Central memory CD8-positive, alpha-beta T cell (primary cell): Measurements from ENCODE around the gene HTR2B.

Source experiments
- ATAC-seq: fragments of 150-1000 bp; cut with Tn5 transposase; replicated peaks from 2 replicates; pipeline ENCODE4 v1.10.0; 2022; ENCODE audit warnings: mild to moderate bottlenecking, moderate FRiP score, moderate number of reproducible peaks; ENCODE audit not compliant: poor library complexity, severe bottlenecking; ENCODE audit errors: extremely low read depth
- DNase-seq, 2 donors: peaks; one replicate each; pipeline ENCODE4 v3.0.0; 2021; ENCODE audit warnings: low spot score in 2 of 2
- H3K27ac Mint-ChIP-seq: one replicate; pipeline ENCODE4 v1.8.0; 2022; ENCODE audit warnings: low read depth, mild to moderate bottlenecking, moderate library complexity, mixed read lengths
- H3K27me3 Mint-ChIP-seq: one replicate; pipeline ENCODE4 v1.8.0; 2022; ENCODE audit warnings: mixed read lengths
- H3K36me3 Mint-ChIP-seq: one replicate; pipeline ENCODE4 v1.8.0; 2022; ENCODE audit warnings: mild to moderate bottlenecking, moderate library complexity, mixed read lengths; ENCODE audit not compliant: insufficient read depth
- H3K4me1 Mint-ChIP-seq: one replicate; pipeline ENCODE4 v1.8.0; 2022; ENCODE audit warnings: mixed read lengths
- H3K4me3 Mint-ChIP-seq: one replicate; pipeline ENCODE4 v1.8.0; 2022; ENCODE audit warnings: mild to moderate bottlenecking, moderate library complexity, mixed read lengths
- H3K9me3 Mint-ChIP-seq: one replicate; pipeline ENCODE4 v1.8.0; 2022; ENCODE audit warnings: mixed read lengths

The HTR2B gene

GRCh38 chr2:231062776-231063175, 62.1 kb downstream of the HTR2B start:
- H3K27ac Mint-ChIP-seq: no peak overlapping the region
- ATAC-seq (no peak), DNase-seq (no peak)
- no peaks in the 10 kb centered on the region for H3K27me3 Mint-ChIP-seq
- H3K9me3 Mint-ChIP-seq: no peaks in the 10 kb centered on the region
- H3K4me3 Mint-ChIP-seq: no peak overlapping the region
- H3K36me3 Mint-ChIP-seq: peaks cover 35% of the 10 kb centered on the region
- H3K4me1 Mint-ChIP-seq: peaks cover 33% of the 10 kb centered on the region

- H3K36me3 Mint-ChIP-seq: peaks cover 28% of the 10 kb centered on the region
- no peak overlapping the region for H3K27ac Mint-ChIP-seq
- peaks cover 40% of the 10 kb centered on the region for H3K4me1 Mint-ChIP-seq
- H3K4me3 Mint-ChIP-seq: no peak overlapping the region
- DNase-seq: no peak
- H3K27me3 Mint-ChIP-seq: no peaks in the 10 kb centered on the region
- H3K9me3 Mint-ChIP-seq: no peaks in the 10 kb centered on the region
- no peak for ATAC-seq
These were observed 65.1 kb downstream of the HTR2B start for GRCh38 chr2:231059756-231060155.

- peak overlapping the region; percentile 92 for H3K4me3 Mint-ChIP-seq
- peak overlapping the region; percentile 47 for H3K27ac Mint-ChIP-seq
- H3K9me3 Mint-ChIP-seq: no peaks in the 10 kb centered on the region
- peaks cover 40% of the 10 kb centered on the region for H3K4me1 Mint-ChIP-seq
- DNase-seq (no peak), ATAC-seq (no peak)
- H3K36me3 Mint-ChIP-seq: peaks cover 24% of the 10 kb centered on the region
- H3K27me3 Mint-ChIP-seq: peaks cover 6% of the 10 kb centered on the region
These were observed 65.9 kb downstream of the HTR2B start for GRCh38 chr2:231058761-231059550.
